ENCODE results near the gene STX8.

DNA sequence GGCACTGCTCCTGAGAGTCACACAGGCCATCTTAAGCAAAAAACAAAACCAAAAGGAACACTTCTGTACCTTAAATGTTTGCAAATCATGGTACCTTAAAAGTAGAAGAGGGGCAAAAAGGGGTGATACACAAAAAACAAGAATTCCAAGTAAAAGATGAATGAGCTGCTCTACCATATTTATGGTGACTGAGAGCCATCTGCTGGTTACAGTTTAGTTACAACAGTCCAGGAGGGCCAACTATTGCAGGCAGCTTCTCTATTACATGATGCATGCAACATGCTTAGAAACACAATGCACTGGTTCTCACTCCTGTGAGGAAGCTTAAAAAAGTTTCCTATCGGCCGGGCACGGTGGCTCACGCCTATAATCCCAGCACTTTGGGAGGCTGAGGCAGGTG is 53.5 kb downstream of the STX8 start:
- TF ChIP-seq GATA3 (IDR thresholded peaks at IDR 0.05; ENCODE audit: low read depth, low read length) (no peak), GATA2 (IDR thresholded peaks at IDR 0.05; ENCODE audit: low read depth, low read length) (no peak)

All from SH-SY5Y (cell line).